Inflammatory macrophage treated with lipopolysaccharide for 4 hours (primary cell): ENCODE measurements around the gene EFCAB9.

Experiments
- DNase-seq: peaks from one replicate; pipeline ENCODE4 v3.0.0-alpha.2; 2020

EFCAB9 gene

DNA sequence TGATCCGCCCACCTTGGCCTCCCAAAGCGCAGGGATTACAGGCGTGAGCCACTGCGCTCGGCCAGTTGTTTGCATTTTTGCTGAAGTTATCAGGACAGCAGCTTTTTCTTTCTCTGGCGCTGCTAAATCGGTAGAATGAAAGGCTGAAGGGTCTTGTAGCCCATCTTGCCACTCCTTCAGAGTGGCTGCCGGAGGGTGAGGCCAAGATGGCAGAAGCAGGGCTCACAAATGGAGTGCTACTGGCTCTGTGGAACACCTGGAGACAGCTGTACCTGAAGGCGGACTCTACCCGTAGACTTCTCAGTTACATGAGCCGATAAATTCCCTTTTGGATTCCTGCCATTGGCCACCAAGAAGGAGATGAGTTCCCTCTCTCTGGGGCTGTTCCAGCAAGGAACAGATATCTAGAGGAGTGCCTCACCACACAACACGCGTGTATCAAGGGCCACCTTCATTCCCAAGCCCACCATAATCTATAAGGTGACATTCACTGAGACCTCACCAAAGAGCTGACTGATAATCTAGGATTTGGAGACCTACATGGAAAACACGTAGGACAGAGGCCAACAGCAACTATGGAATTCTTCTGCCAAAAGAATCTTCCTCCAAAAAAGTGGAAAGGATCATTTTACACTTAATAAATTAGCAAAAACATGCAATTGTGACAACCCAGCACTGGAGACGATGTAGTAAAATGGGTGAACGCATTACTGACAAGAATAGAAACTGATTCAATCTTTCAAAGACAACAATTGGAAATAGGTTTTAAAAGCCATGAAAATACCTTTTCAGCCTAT lies 27.7 kb upstream of the EFCAB9 start:
- DNase-seq: no peak

- no peak for DNase-seq
Measured at GRCh38 chr5:172167895-172168294, 26.1 kb upstream of the EFCAB9 start.

DNA sequence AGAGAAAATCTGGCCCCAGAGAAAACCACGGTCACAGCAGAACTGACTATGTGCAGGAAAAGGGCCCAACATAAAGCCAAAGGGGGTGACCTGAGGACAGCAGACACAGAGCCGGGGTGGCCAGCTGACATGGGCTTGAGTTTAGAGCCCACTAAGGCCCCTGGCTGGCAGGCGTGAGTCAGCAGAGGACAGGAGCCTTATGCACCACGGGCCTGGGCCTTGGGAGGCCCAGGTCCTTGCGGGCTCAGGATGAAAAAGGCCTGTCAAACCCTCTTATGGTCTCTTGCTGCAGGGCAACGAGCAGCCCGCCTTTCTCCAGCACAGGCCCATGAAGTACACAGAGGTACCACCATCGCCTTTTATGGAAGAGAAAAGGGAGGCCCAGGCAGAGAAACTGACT lies 25.7 kb upstream of the EFCAB9 start:
- DNase-seq: no peak

- no peak for DNase-seq
Measured at GRCh38 chr5:172169216-172169615, 24.8 kb upstream of the EFCAB9 start.

GRCh38 chr5:172170251-172170701 lies 23.7 kb upstream of the EFCAB9 start:
- no peak for DNase-seq

DNA sequence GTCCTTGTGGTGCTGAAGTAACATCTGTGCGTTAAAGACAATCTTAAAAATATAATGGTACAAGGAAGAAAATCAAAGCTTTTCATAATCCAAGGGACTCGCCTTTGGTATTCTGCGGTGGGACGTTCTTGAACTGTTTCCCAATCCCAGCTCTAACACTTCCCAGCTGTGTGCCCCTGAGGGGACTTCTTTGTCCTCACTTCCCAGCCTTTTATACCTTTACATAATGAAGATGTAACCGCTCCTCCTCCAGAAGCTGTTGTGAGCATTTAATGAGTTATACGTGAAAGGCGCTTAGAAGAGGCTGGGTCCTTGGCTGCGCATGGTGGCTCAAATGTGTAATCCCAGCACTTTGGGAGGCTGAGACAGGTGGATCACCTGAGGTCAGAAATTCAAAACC lies 22.9 kb upstream of the EFCAB9 start:
- no peak for DNase-seq

DNA sequence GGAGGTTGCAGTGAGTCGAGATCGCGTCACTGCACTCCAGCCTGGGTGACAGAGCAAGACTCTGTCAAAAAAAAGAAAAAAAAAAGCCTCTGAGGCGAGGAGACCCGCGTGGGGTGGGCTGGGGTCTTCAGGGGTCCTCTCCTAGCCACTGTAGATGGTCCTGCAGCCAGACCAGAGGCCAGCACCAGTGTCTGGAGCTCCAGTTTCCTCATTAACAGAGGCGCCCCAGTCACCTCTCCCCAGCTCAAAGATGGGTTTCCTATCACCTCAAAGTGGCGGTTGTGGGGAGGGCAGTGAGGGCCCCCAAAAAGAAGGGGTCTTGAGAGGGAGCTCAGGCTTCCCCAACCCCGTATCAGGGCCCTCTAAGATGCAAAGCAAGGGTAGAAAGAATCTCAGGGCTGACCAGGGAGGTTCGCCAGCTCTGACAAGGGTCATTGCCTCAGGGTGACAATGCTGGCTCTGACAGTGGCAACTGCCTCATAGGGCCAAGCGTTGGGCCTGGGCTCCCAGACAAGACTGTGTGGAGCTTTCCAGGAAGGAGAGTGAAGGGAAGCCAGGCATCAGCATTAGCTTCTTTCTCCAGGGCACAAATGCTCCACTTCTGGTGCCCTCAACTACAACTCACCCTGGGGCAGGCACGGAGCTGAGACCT lies 20.9 kb upstream of the EFCAB9 start:
- DNase-seq: no peak

DNA sequence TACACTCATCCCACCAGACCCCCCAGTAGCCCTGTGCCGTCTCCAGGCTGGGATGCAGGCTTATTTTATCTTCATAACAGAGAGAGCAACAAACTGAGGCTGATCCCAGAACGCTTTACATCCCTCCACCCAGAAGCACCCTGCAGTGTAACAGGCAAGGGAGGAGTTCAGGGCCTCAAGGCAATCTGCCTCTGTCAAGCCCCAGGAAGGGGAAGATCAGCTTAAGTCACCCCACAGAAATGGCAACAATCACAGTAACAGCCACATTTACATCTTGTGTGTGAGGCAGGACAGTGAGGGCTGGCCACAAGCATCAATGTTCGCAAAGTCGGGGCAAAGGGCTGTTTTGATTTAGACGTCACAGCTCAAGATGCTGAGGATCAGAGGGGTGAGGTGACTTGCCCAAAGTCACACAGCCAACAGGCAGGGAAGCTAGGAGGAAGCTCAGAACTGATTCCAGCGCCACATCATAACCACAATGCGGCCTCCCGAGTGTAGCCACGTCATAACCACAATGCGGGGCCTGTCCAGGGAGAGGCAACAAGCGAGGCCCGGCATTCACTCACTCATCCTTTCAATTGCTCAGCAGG lies 20.3 kb upstream of the EFCAB9 start:
- peak; percentile 84 for DNase-seq

DNA sequence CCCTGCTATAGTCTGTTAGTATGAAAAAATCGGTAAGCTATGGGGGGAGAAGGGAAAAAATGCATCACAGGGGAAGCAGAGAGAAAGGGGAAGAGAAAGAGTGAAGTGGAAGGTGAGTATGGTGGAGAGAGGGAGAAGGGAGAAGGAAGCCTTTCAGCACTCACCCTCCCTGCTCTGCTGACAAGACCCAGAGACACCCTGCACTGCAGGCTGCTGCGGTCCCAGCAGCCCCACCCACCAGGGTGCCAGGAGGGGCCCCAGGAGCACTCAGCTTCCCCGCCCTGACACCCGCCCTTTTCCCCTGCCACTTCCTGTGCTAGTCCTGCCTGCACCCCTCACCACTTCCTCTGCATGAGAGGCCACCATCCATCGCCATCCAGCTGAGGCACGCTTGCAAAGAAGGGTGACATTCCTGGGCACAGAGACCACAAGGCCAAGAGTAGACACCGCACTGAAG lies 18.7 kb upstream of the EFCAB9 start:
- DNase-seq: peak; percentile 60

GRCh38 chr5:172177176-172177575 lies 16.8 kb upstream of the EFCAB9 start:
- DNase-seq: peak; percentile 48

DNA sequence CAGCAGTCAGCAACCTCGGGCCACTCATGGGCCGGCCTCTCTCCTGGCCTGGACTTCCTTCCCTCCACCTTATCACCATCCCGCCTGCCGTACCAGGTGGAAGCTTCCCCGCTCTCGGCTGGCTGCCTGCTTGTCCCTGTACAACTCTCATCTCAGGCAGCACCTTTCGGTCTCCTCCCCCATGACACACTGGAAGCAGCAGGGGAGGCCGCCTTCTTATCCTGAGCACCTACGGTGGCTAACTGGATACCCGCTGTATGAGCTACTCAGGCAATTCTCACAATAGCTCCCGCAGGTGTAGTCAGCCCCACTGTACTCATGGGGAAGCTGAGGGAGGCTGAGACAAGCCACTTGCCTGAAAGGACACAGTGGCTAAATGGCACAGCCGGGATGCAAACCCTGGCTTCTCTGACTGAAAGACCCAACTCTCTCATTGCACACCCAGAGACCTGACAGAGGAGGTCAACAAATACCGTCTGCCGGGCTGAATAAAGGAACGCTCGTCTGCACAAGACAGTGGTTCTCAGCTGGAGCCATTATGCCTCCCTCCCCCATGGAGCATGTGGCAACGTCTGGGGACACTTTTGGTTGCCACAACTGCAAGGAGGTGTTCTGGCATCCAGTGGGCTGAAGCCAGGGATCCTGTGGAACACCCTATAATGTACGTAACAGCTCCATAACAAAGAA lies 15.5 kb upstream of the EFCAB9 start:
- DNase-seq: peak; percentile 45

- DNase-seq: peak; percentile 95
Measured at GRCh38 chr5:172178991-172179989, 14.7 kb upstream of the EFCAB9 start.

GRCh38 chr5:172180936-172181335 lies 13.0 kb upstream of the EFCAB9 start:
- DNase-seq: no peak

DNA sequence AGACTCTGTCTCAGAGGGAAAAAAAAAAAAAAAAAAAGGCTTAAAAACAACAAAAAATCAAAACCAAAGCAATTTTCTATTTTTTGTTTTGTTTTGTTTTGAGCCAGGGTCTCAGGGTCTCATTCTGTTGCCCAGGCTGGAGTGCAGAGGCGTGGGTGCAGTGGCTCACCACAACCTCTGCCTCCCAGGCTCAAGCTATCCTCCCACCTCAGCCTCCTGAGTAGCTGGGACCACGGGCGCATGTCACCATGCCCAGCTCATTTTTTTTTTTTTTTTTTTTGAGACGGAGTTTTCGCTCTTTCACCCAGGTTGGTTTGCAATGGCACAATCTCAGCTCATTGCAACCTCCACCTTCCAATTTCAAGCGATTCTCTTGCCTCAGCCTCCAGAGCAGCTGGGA lies 11.7 kb upstream of the EFCAB9 start:
- DNase-seq: no peak

DNA sequence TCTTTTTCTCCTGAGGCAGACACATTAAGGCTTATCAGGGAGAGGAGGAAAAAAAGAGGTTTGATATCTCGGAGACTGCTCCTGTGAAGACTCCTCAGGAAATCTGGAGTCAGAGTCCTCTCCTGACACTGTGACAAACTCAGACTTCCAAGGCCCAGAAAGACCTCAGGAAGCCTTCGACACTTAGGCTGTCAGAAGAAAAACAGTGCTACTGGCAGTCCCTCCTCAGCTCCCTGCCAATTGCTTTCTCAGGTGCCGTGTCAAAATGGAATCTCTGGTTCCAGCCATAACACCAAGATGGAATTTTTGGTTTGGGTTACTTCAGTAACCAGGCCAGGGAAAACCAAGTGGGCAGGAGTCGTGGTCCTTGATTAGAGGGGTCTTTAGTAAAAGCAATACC lies 10.1 kb upstream of the EFCAB9 start:
- no peak for DNase-seq

GRCh38 chr5:172185096-172185461 lies 8.9 kb upstream of the EFCAB9 start:
- peak; percentile 39 for DNase-seq

- DNase-seq: no peak
Measured at GRCh38 chr5:172186114-172186695, 7.8 kb upstream of the EFCAB9 start.

GRCh38 chr5:172187118-172188032 lies 6.6 kb upstream of the EFCAB9 start:
- DNase-seq: peak; percentile 93

GRCh38 chr5:172188033-172188892 lies 5.7 kb upstream of the EFCAB9 start, which contains the start of gene STK10:
TSS of gene STK10 (minus strand) at chr5:172188224. CDS start at chr5:172188042, 182 bp downstream.
- peak; percentile 93 for DNase-seq
